ENCODE measurements around the gene LATS2. TPM values are rescaled to one million over a fixed set of nuclear protein-coding genes. Genes with fewer than 3 reads are reported as not detected.

LATS2 gene
- total RNA-seq, 1 experiment from 2014 or later = 18.8 TPM

- Histone ChIP-seq H3K4me1 (ENCODE audit: control insufficient read depth in 1 of 2, insufficient read depth in 2 of 2, low read length in 2 of 2) (no peaks in the 10 kb centered on the region), H3K9me2 (ENCODE audit: insufficient read depth) (no peaks in the 10 kb centered on the region), H3K36me3 (ENCODE audit: control insufficient read depth in 1 of 2, insufficient read depth in 2 of 2, low read length in 2 of 2) (no peaks in the 10 kb centered on the region), H3K79me2 (ENCODE audit: insufficient read depth, low read length) (no peaks in the 10 kb centered on the region), H3K9ac (ENCODE audit: low read length) (no peak overlapping the region), H3K4me3 (replicated peaks in 1 of 2; ENCODE audit: low read depth in 1 of 2, low read length in 2 of 2) (no peak overlapping the region), H3K4me2 (ENCODE audit: low read length) (no peak overlapping the region), H2AFZ (ENCODE audit: low read depth, low read length, poor library complexity, severe bottlenecking) (no peak overlapping the region), H3K9me3 (ENCODE audit: control insufficient read depth in 1 of 2, insufficient read depth in 1 of 2, low read depth in 1 of 2, low read length in 2 of 2) (no peaks in the 10 kb centered on the region), H3K27ac (ENCODE audit: low read depth, low read length) (no peak overlapping the region), H3K27me3 (ENCODE audit: insufficient read depth, low read length) (no peaks in the 10 kb centered on the region), H4K20me1 (ENCODE audit: insufficient read depth) (no peaks in the 10 kb centered on the region)
- ChIA-PET POLR2A (no interaction called here), RAD21 (ENCODE audit: low non-redundant PET in 1 of 2, low total read pairs in 2 of 2, uncharacterized antibody in 2 of 2, unreplicated experiment in 2 of 2) (no interaction called here), CTCF (no interaction called here)
- intact Hi-C loops (cut with micrococcal nuclease) = no loop called here
- BruUV-seq (replicated peaks) = no TSS peak
- no peak for ATAC-seq
- no peak for DNase-seq (ENCODE audit: low read depth, low spot score)
- no peak for TF ChIP-seq CBX3 (IDR thresholded peaks at IDR 0.05; ENCODE audit: low read depth)
- no peak for TF ChIP-seq YY1 (IDR thresholded peaks at IDR 0.05; ENCODE audit: extremely low read depth, insufficient replicate concordance, low read depth, low read length)
- TF ChIP-seq, protein P1, sequence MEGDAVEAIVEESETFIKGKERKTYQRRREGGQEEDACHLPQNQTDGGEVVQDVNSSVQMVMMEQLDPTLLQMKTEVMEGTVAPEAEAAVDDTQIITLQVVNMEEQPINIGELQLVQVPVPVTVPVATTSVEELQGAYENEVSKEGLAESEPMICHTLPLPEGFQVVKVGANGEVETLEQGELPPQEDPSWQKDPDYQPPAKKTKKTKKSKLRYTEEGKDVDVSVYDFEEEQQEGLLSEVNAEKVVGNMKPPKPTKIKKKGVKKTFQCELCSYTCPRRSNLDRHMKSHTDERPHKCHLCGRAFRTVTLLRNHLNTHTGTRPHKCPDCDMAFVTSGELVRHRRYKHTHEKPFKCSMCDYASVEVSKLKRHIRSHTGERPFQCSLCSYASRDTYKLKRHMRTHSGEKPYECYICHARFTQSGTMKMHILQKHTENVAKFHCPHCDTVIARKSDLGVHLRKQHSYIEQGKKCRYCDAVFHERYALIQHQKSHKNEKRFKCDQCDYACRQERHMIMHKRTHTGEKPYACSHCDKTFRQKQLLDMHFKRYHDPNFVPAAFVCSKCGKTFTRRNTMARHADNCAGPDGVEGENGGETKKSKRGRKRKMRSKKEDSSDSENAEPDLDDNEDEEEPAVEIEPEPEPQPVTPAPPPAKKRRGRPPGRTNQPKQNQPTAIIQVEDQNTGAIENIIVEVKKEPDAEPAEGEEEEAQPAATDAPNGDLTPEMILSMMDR (IDR thresholded peaks at IDR 0.05 in 2 of 3, conservative IDR thresholded peaks at IDR 0.05 in 1 of 3; ENCODE audit: borderline replicate concordance in 1 of 3, insufficient read depth in 1 of 3, low read depth in 2 of 3, low read length in 2 of 3) = no peak
- TF ChIP-seq EZH2 (IDR thresholded peaks at IDR 0.05) = no peak
- TF ChIP-seq ZBTB33 (IDR thresholded peaks at IDR 0.05; ENCODE audit: extremely low read depth, insufficient replicate concordance, low read length) = no peak
- no peak for TF ChIP-seq POLR2AphosphoS5 (IDR thresholded peaks at IDR 0.05; ENCODE audit: low read depth, low read length)
- TF ChIP-seq POLR2A (IDR thresholded peaks at IDR 0.05; ENCODE audit: borderline replicate concordance, extremely low read depth, insufficient read depth, insufficient read length) = no peak
- no peak for TF ChIP-seq ELF1 (IDR thresholded peaks at IDR 0.05; ENCODE audit: borderline replicate concordance, low read depth)
- TF ChIP-seq EZH2phosphoT487 (IDR thresholded peaks at IDR 0.05; ENCODE audit: borderline replicate concordance) = no peak
- no peak for TF ChIP-seq ZFX (IDR thresholded peaks at IDR 0.05)
- TF ChIP-seq, protein P2, sequence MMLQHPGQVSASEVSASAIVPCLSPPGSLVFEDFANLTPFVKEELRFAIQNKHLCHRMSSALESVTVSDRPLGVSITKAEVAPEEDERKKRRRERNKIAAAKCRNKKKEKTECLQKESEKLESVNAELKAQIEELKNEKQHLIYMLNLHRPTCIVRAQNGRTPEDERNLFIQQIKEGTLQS (IDR thresholded peaks at IDR 0.05) = no peak
- no peak for TF ChIP-seq SP1 (IDR thresholded peaks at IDR 0.05; ENCODE audit: low read depth)
- no peak for TF ChIP-seq RAD21 (IDR thresholded peaks at IDR 0.05; ENCODE audit: low read depth)
These were observed 38.8 kb upstream of the LATS2 start for GRCh38 chr13:21100211-21100610.

Data from HCT116 (cell line).